HEK293 (cell line): ENCODE measurements around the gene CDK19.

ENCODE experiments used
- CTCF ChIA-PET: fragments of 350-600 bp; formaldehyde crosslinking; extraction: SDS; loops from one replicate; lab custom pipeline; 2021; ENCODE audit warnings: antibody characterized with exemption; lab: Yijun Ruan, JAX
- POLR2A ChIA-PET: fragments of 300-600 bp; formaldehyde crosslinking; extraction: SDS; loops from one replicate; lab custom pipeline; 2020; ENCODE audit warnings: antibody characterized with exemption, inconsistent platforms; lab: Yijun Ruan, JAX
- H3K27ac ChIP-seq: fragments of 200-500 bp; sonication (Bioruptor generic); 2 replicates; pipeline ENCODE4 v1.5.1; 2014; ENCODE audit warnings: low read depth, low read length, control low read depth, inconsistent platforms; ENCODE audit errors: extremely low read depth
- H3K36me3 ChIP-seq, 2 experiments: fragments of 200-500 bp in 1 of 2; sonication (Bioruptor generic) in 1 of 2; 1 replicate in 1 of 2; 2 replicates in 1 of 2; pipeline ENCODE4 v1.5.1; 2014 to 2017; ENCODE audit warnings: inconsistent platforms in 2 of 2, low read length in 2 of 2; ENCODE audit not compliant: control insufficient read depth in 2 of 2, insufficient read depth in 1 of 2
- H3K4me1 ChIP-seq: fragments of 200-500 bp; sonication (Bioruptor generic); 2 replicates; pipeline ENCODE4 v1.5.1; 2014; ENCODE audit warnings: mild to moderate bottlenecking, low read length, inconsistent platforms; ENCODE audit not compliant: control insufficient read depth, insufficient read depth
- H3K4me3 ChIP-seq: 2 replicates; pipeline ENCODE4 v1.5.1; 2011; ENCODE audit warnings: low read depth, mild to moderate bottlenecking, control low read depth, low read length, moderate library complexity
- H3K9me3 ChIP-seq: fragments of 200-500 bp; sonication (Bioruptor generic); 2 replicates; pipeline ENCODE4 v1.5.1; 2014; ENCODE audit warnings: low read depth, low read length, inconsistent platforms; ENCODE audit not compliant: control insufficient read depth, insufficient read depth
- GLI2 ChIP-seq: fragments of 450-650 bp; formaldehyde crosslinking; IDR thresholded peaks from 2 replicates; pipeline ENCODE4; 2017; ENCODE audit warnings: missing biosample characterization, missing genetic modification characterization, low read depth, borderline replicate concordance
- SCRT2 ChIP-seq: fragments of 450-650 bp; formaldehyde crosslinking; IDR thresholded peaks from 2 replicates; pipeline ENCODE4 v1.5.1; 2016; ENCODE audit warnings: missing biosample characterization, missing genetic modification characterization
- TCF7L2 ChIP-seq: IDR thresholded peaks from 2 replicates; pipeline ENCODE4 v1.6.1; 2011; ENCODE audit warnings: low read depth, mild to moderate bottlenecking, inconsistent platforms, low read length, moderate library complexity, borderline replicate concordance
- YY1 ChIP-seq: fragments of 450-650 bp; formaldehyde crosslinking; IDR thresholded peaks from 2 replicates; pipeline ENCODE4 v1.5.1; 2018; ENCODE audit warnings: missing biosample characterization, missing genetic modification characterization
- ZBTB20 ChIP-seq: fragments of 450-650 bp; formaldehyde crosslinking; IDR thresholded peaks from 2 replicates; pipeline ENCODE4 v1.5.1; 2016; ENCODE audit warnings: missing biosample characterization, missing genetic modification characterization
- ZFHX2 ChIP-seq: fragments of 450-650 bp; formaldehyde crosslinking; conservative IDR thresholded peaks from 2 replicates; pipeline ENCODE4 v1.5.1; 2016; ENCODE audit warnings: missing biosample characterization, missing genetic modification characterization
- ZNF133 ChIP-seq: fragments of 450-650 bp; formaldehyde crosslinking; IDR thresholded peaks from 2 replicates; pipeline ENCODE4 v1.5.1; 2016; ENCODE audit warnings: missing biosample characterization, missing genetic modification characterization
- ZNF138 ChIP-seq: fragments of 450-650 bp; formaldehyde crosslinking; IDR thresholded peaks from 2 replicates; pipeline ENCODE4 v1.5.1; 2016; ENCODE audit warnings: missing biosample characterization, missing genetic modification characterization, borderline replicate concordance
- ZNF214 ChIP-seq: fragments of 450-650 bp; formaldehyde crosslinking; IDR thresholded peaks from 2 replicates; pipeline ENCODE4 v1.5.1; 2017; ENCODE audit warnings: missing biosample characterization, mild to moderate bottlenecking, missing genetic modification characterization, borderline replicate concordance
- ZNF404 ChIP-seq: fragments of 450-650 bp; formaldehyde crosslinking; IDR thresholded peaks from 2 replicates; pipeline ENCODE4 v1.5.1; 2017; ENCODE audit warnings: missing biosample characterization, missing genetic modification characterization
- ZNF530 ChIP-seq: fragments of 450-650 bp; formaldehyde crosslinking; IDR thresholded peaks from 2 replicates; pipeline ENCODE4 v1.5.1; 2016; ENCODE audit warnings: low read depth, missing biosample characterization, missing genetic modification characterization
- ZNF707 ChIP-seq: fragments of 450-650 bp; formaldehyde crosslinking; IDR thresholded peaks from 2 replicates; pipeline ENCODE4 v1.5.1; 2016; ENCODE audit warnings: missing biosample characterization, missing genetic modification characterization
- ZSCAN23 ChIP-seq: fragments of 450-650 bp; formaldehyde crosslinking; IDR thresholded peaks from 2 replicates; pipeline ENCODE4 v1.5.1; 2016; ENCODE audit warnings: missing biosample characterization, missing genetic modification characterization
- ZXDB ChIP-seq: fragments of 450-650 bp; formaldehyde crosslinking; IDR thresholded peaks from 2 replicates; pipeline ENCODE4 v1.5.1; 2016; ENCODE audit warnings: missing biosample characterization, missing genetic modification characterization
- TF ChIP-seq, protein P1 (sequence below): fragments of 450-650 bp; formaldehyde crosslinking; IDR thresholded peaks from 2 replicates; pipeline ENCODE4 v1.5.1; 2016; ENCODE audit warnings: missing biosample characterization, missing genetic modification characterization
- TF ChIP-seq, protein P2 (sequence below): fragments of 450-650 bp; formaldehyde crosslinking; IDR thresholded peaks from 2 replicates; pipeline ENCODE4 v1.5.1; 2016; ENCODE audit warnings: missing biosample characterization, missing genetic modification characterization
- TF ChIP-seq, protein P3 (sequence below): fragments of 450-650 bp; formaldehyde crosslinking; IDR thresholded peaks from 2 replicates; pipeline ENCODE4 v1.5.1; 2016; ENCODE audit warnings: missing biosample characterization, missing genetic modification characterization, low read depth
- TF ChIP-seq, protein P4 (sequence below): fragments of 450-650 bp; formaldehyde crosslinking; IDR thresholded peaks from 2 replicates; pipeline ENCODE4 v1.5.1; 2016; ENCODE audit warnings: missing biosample characterization, missing genetic modification characterization
- TF ChIP-seq, protein P5 (sequence below): fragments of 450-650 bp; formaldehyde crosslinking; IDR thresholded peaks from 2 replicates; pipeline ENCODE4 v1.5.1; 2016; ENCODE audit warnings: missing biosample characterization, missing genetic modification characterization
- TF ChIP-seq, protein P6 (sequence below): fragments of 450-650 bp; formaldehyde crosslinking; IDR thresholded peaks from 2 replicates; pipeline ENCODE4 v1.5.0; 2017; ENCODE audit warnings: missing biosample characterization, missing genetic modification characterization, borderline replicate concordance
- TF ChIP-seq, protein P7 (sequence below): fragments of 450-650 bp; formaldehyde crosslinking; IDR thresholded peaks from 2 replicates; pipeline ENCODE4 v1.5.1; 2016; ENCODE audit warnings: missing biosample characterization, missing genetic modification characterization, low read depth

CDK19 gene

DNA sequence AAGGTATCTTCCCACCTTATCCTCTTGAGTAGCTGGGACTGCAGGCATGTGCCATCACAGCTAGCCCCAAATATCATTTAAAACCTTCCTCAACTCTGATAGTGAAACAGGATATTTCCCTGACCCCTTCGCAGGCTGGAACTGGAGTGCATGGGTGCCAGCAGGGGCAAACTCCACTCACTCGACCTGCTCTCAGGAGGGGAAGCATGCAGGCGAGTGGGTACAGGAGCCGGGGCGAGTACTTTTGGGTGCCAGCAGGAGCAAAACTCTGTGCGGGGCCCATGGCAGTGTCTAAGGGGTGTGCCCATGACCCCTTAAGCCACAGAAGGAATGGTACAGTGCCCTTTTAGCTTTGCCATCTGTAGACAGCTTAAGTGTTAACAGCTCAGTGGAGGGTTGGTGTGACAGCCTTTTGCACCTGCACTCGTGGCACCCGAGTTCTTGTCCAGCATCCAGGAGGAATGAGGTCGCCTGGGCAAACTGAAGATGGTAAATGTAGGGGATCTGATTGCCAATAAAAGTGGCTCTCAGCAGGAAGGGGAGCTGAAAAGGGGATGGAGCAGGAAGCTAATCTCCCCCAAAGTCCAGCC is 155.1 kb downstream of the CDK19 start:
- CTCF ChIA-PET: interaction anchor here (0.6 to 1.0 kb wide), 5 partner anchors 22 to 501 kb away, joined by 3 to 5 read pairs (median 4); no protein-coding TSS in a partner anchor

DNA sequence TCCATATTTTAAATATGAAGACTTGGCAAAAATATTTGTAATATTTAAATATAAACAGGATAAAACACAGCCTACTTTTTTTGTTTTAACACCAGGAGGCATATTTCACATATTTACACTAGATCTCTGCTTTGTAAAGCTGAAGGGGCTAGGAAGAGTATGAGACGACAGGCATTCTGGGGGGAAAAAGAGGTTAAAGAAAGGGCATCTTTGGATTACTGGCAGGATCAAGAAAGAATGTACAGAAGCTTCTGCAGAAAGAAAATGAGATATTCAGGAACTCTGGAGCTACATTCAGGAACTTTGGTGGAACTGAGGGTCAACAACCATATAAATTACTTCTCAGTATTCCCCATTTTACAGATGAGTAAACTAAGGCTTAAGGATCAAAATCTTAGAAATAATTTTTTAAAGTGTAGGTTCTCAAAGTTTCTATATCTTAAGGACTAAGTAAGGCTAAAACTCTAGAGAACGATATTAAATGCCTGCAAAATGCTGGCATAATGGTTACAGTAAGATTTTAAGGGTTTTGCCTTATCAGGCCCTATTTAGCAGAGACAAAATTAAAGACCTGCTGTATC is 156.5 kb downstream of the CDK19 start:
- POLR2A ChIA-PET: no interaction called here
- no peaks in the 10 kb centered on the region for H3K36me3 ChIP-seq
- no peak overlapping the region for H3K4me3 ChIP-seq
- no peaks in the 10 kb centered on the region for H3K9me3 ChIP-seq
- H3K27ac ChIP-seq: no peak overlapping the region
- CTCF ChIA-PET: interaction anchor here (0.6 to 1.2 kb wide), 3 partner anchors 23 to 291 kb away, joined by 3 to 5 read pairs (median 3); no protein-coding TSS in a partner anchor
- no peaks in the 10 kb centered on the region for H3K4me1 ChIP-seq
- TF ChIP-seq, protein P1, sequence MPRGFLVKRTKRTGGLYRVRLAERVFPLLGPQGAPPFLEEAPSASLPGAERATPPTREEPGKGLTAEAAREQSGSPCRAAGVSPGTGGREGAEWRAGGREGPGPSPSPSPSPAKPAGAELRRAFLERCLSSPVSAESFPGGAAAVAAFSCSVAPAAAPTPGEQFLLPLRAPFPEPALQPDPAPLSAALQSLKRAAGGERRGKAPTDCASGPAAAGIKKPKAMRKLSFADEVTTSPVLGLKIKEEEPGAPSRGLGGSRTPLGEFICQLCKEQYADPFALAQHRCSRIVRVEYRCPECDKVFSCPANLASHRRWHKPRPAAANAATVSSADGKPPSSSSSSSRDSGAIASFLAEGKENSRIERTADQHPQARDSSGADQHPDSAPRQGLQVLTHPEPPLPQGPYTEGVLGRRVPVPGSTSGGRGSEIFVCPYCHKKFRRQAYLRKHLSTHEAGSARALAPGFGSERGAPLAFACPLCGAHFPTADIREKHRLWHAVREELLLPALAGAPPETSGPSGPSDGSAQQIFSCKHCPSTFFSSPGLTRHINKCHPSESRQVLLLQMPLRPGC (tag by site-specific recombination): no peak
- TF ChIP-seq, protein P2, sequence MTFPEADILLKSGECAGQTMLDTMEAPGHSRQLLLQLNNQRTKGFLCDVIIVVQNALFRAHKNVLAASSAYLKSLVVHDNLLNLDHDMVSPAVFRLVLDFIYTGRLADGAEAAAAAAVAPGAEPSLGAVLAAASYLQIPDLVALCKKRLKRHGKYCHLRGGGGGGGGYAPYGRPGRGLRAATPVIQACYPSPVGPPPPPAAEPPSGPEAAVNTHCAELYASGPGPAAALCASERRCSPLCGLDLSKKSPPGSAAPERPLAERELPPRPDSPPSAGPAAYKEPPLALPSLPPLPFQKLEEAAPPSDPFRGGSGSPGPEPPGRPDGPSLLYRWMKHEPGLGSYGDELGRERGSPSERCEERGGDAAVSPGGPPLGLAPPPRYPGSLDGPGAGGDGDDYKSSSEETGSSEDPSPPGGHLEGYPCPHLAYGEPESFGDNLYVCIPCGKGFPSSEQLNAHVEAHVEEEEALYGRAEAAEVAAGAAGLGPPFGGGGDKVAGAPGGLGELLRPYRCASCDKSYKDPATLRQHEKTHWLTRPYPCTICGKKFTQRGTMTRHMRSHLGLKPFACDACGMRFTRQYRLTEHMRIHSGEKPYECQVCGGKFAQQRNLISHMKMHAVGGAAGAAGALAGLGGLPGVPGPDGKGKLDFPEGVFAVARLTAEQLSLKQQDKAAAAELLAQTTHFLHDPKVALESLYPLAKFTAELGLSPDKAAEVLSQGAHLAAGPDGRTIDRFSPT: no peak
- TF ChIP-seq TCF7L2 (no peak), ZXDB (no peak), GLI2 (tag by site-specific recombination) (no peak), ZBTB20 (no peak), ZNF138 (tag by site-specific recombination) (no peak), ZNF133 (tag by site-specific recombination) (no peak), YY1 (tag by site-specific recombination) (no peak), ZNF214 (no peak), ZFHX2 (tag by site-specific recombination) (no peak), ZNF404 (no peak), ZNF707 (tag by site-specific recombination) (no peak)
- TF ChIP-seq, protein P3, sequence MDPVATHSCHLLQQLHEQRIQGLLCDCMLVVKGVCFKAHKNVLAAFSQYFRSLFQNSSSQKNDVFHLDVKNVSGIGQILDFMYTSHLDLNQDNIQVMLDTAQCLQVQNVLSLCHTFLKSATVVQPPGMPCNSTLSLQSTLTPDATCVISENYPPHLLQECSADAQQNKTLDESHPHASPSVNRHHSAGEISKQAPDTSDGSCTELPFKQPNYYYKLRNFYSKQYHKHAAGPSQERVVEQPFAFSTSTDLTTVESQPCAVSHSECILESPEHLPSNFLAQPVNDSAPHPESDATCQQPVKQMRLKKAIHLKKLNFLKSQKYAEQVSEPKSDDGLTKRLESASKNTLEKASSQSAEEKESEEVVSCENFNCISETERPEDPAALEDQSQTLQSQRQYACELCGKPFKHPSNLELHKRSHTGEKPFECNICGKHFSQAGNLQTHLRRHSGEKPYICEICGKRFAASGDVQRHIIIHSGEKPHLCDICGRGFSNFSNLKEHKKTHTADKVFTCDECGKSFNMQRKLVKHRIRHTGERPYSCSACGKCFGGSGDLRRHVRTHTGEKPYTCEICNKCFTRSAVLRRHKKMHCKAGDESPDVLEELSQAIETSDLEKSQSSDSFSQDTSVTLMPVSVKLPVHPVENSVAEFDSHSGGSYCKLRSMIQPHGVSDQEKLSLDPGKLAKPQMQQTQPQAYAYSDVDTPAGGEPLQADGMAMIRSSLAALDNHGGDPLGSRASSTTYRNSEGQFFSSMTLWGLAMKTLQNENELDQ (tag by site-specific recombination): no peak
- TF ChIP-seq, protein P4, sequence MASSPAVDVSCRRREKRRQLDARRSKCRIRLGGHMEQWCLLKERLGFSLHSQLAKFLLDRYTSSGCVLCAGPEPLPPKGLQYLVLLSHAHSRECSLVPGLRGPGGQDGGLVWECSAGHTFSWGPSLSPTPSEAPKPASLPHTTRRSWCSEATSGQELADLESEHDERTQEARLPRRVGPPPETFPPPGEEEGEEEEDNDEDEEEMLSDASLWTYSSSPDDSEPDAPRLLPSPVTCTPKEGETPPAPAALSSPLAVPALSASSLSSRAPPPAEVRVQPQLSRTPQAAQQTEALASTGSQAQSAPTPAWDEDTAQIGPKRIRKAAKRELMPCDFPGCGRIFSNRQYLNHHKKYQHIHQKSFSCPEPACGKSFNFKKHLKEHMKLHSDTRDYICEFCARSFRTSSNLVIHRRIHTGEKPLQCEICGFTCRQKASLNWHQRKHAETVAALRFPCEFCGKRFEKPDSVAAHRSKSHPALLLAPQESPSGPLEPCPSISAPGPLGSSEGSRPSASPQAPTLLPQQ: no peak
- TF ChIP-seq, protein P5, sequence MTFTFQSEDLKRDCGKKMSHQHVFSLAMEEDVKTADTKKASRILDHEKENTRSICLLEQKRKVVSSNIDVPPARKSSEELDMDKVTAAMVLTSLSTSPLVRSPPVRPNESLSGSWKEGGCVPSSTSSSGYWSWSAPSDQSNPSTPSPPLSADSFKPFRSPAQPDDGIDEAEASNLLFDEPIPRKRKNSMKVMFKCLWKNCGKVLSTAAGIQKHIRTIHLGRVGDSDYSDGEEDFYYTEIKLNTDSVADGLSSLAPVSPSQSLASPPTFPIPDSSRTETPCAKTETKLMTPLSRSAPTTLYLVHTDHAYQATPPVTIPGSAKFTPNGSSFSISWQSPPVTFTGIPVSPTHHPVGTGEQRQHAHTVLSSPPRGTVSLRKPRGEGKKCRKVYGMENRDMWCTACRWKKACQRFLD (tag by site-specific recombination): no peak
- TF ChIP-seq, protein P6, sequence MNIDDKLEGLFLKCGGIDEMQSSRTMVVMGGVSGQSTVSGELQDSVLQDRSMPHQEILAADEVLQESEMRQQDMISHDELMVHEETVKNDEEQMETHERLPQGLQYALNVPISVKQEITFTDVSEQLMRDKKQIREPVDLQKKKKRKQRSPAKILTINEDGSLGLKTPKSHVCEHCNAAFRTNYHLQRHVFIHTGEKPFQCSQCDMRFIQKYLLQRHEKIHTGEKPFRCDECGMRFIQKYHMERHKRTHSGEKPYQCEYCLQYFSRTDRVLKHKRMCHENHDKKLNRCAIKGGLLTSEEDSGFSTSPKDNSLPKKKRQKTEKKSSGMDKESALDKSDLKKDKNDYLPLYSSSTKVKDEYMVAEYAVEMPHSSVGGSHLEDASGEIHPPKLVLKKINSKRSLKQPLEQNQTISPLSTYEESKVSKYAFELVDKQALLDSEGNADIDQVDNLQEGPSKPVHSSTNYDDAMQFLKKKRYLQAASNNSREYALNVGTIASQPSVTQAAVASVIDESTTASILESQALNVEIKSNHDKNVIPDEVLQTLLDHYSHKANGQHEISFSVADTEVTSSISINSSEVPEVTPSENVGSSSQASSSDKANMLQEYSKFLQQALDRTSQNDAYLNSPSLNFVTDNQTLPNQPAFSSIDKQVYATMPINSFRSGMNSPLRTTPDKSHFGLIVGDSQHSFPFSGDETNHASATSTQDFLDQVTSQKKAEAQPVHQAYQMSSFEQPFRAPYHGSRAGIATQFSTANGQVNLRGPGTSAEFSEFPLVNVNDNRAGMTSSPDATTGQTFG (tag by site-specific recombination): no peak

More for the DNA sequence above, 155.1 kb downstream of the CDK19 start:
- TF ChIP-seq ZSCAN23 (tag by site-specific recombination) (no peak), SCRT2 (tag by site-specific recombination) (no peak), ZNF530 (tag by site-specific recombination) (no peak)
- TF ChIP-seq, protein P7, sequence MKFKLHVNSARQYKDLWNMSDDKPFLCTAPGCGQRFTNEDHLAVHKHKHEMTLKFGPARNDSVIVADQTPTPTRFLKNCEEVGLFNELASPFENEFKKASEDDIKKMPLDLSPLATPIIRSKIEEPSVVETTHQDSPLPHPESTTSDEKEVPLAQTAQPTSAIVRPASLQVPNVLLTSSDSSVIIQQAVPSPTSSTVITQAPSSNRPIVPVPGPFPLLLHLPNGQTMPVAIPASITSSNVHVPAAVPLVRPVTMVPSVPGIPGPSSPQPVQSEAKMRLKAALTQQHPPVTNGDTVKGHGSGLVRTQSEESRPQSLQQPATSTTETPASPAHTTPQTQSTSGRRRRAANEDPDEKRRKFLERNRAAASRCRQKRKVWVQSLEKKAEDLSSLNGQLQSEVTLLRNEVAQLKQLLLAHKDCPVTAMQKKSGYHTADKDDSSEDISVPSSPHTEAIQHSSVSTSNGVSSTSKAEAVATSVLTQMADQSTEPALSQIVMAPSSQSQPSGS: no peak
- POLR2A ChIA-PET: no interaction called here
- Histone ChIP-seq H3K27ac (no peak overlapping the region), H3K9me3 (no peaks in the 10 kb centered on the region), H3K4me3 (no peak overlapping the region), H3K36me3 (no peaks in the 10 kb centered on the region), H3K4me1 (no peaks in the 10 kb centered on the region)
